ENCODE data around the gene ASPA.
"Not testable (repeated sequence)": the region's sequence is repeated elsewhere in the genome, so short reads cannot be mapped to it uniquely, and the experiment has no call there.

The ASPA gene

GRCh38 chr17:3507869-3508268 lies 32.1 kb downstream of the ASPA start:
- no peak for DNase-seq (ENCODE audit: low read depth in 2 of 2)

GRCh38 chr17:3510090-3510489 lies 34.3 kb downstream of the ASPA start:
- no peak for DNase-seq (ENCODE audit: low read depth in 2 of 2)

- DNase-seq (ENCODE audit: low read depth in 2 of 2) = no peak
These were observed 36.2 kb downstream of the ASPA start for GRCh38 chr17:3511852-3512504.

- DNase-seq (ENCODE audit: low read depth in 2 of 2) = no peak
These were observed 36.8 kb downstream of the ASPA start for GRCh38 chr17:3512505-3513171.

GRCh38 chr17:3513305-3514035 lies 37.7 kb downstream of the ASPA start:
- no peak for DNase-seq (ENCODE audit: low read depth in 2 of 2)

- DNase-seq (ENCODE audit: low read depth in 2 of 2) = not testable (repeated sequence)
These were observed 38.4 kb downstream of the ASPA start for GRCh38 chr17:3514167-3514566.

- no peak for DNase-seq (ENCODE audit: low read depth in 2 of 2)
These were observed 39.1 kb downstream of the ASPA start for GRCh38 chr17:3514873-3515272.

GRCh38 chr17:3519472-3519871 lies 43.7 kb downstream of the ASPA start:
- DNase-seq (ENCODE audit: low read depth in 2 of 2) = not testable (repeated sequence)

GRCh38 chr17:3524024-3524423 lies 48.2 kb downstream of the ASPA start:
- DNase-seq (ENCODE audit: low read depth in 2 of 2) = no peak

GRCh38 chr17:3526491-3526890 lies 50.7 kb downstream of the ASPA start:
- DNase-seq (ENCODE audit: low read depth in 2 of 2) = no peak

GRCh38 chr17:3526971-3527370 lies 51.2 kb downstream of the ASPA start:
- no peak for DNase-seq (ENCODE audit: low read depth in 2 of 2)

GRCh38 chr17:3527468-3527867 lies 51.7 kb downstream of the ASPA start:
- DNase-seq (ENCODE audit: low read depth in 2 of 2) = no peak

GRCh38 chr17:3527896-3528295 lies 52.1 kb downstream of the ASPA start:
- no peak for DNase-seq (ENCODE audit: low read depth in 2 of 2)

- DNase-seq (ENCODE audit: low read depth in 2 of 2) = no peak
These were observed 52.6 kb downstream of the ASPA start for GRCh38 chr17:3528403-3528851.

GRCh38 chr17:3528880-3529511 lies 53.2 kb downstream of the ASPA start:
- no peak for DNase-seq (ENCODE audit: low read depth in 2 of 2)

GRCh38 chr17:3529817-3530741 lies 54.3 kb downstream of the ASPA start:
- DNase-seq (ENCODE audit: low read depth in 2 of 2) = no peak

- no peak for DNase-seq (ENCODE audit: low read depth in 2 of 2)
These were observed 55.7 kb downstream of the ASPA start for GRCh38 chr17:3531266-3532101.

GRCh38 chr17:3532106-3532858 lies 56.5 kb downstream of the ASPA start:
- DNase-seq (ENCODE audit: low read depth in 2 of 2) = no peak

- no peak for DNase-seq (ENCODE audit: low read depth in 2 of 2)
These were observed 57.0 kb downstream of the ASPA start for GRCh38 chr17:3532859-3533142.

GRCh38 chr17:3533752-3534151 lies 58.0 kb downstream of the ASPA start:
- no peak for DNase-seq (ENCODE audit: low read depth in 2 of 2)

Data from fibroblast of skin of left quadriceps (primary cell).